HepG2 (cell line): Measurements from ENCODE around the gene ZCCHC24. TPM values are rescaled to one million over a fixed set of nuclear protein-coding genes. Genes with fewer than 3 reads are reported as not detected.

Experiments used
- GLI4 ChIP-seq: sonication (generic); formaldehyde crosslinking; IDR thresholded peaks from 2 replicates; pipeline ENCODE4 v1.5.1; 2020; ENCODE audit warnings: missing genetic modification reagents, mild to moderate bottlenecking, moderate library complexity, borderline replicate concordance
- KAT8 ChIP-seq: IDR thresholded peaks from 2 replicates; pipeline ENCODE4 v1.6.1; 2016; ENCODE audit warnings: missing genetic modification reagents, missing compliant biosample characterization
- KDM5B ChIP-seq: sonication (generic); formaldehyde crosslinking; IDR thresholded peaks from 2 replicates; pipeline ENCODE4 v1.4.0; 2020; ENCODE audit warnings: missing genetic modification reagents, mild to moderate bottlenecking, borderline replicate concordance
- LCORL ChIP-seq, 2 experiments: fragments of 450-650 bp in 1 of 2; sonication (generic) in 1 of 2; formaldehyde crosslinking in 1 of 2; IDR thresholded peaks; 2 replicates each; pipeline versions ENCODE4 v1.5.0 to v1.6.1; 2017 to 2020; ENCODE audit warnings: antibody characterized with exemption in 1 of 2, missing genetic modification reagents in 1 of 2
- MEF2D ChIP-seq: sonication (generic); formaldehyde crosslinking; IDR thresholded peaks from 2 replicates; pipeline ENCODE4 v1.5.1; 2020; ENCODE audit warnings: mild to moderate bottlenecking, missing genetic modification reagents
- MXI1 ChIP-seq: IDR thresholded peaks from 3 replicates; pipeline ENCODE4 v1.6.1; 2012; ENCODE audit warnings: low read depth, low read length, inconsistent platforms, borderline replicate concordance
- POLR2A ChIP-seq, 2 experiments: IDR thresholded peaks; 2 replicates each; pipeline ENCODE4 v1.6.1; 2011; ENCODE audit warnings: low read depth in 2 of 2, low read length in 2 of 2, mild to moderate bottlenecking in 1 of 2, moderate library complexity in 1 of 2; ENCODE audit not compliant: insufficient read depth in 1 of 2
- SUZ12 ChIP-seq: fragments of 150-350 bp; IDR thresholded peaks from 2 replicates; pipeline ENCODE4 v1.6.1; 2014; ENCODE audit warnings: low read depth, low read length
- TBP ChIP-seq: sonication (generic); formaldehyde crosslinking; IDR thresholded peaks from 2 replicates; pipeline ENCODE4 v1.5.0; 2020; ENCODE audit warnings: missing genetic modification reagents
- ZNF138 ChIP-seq: sonication (generic); formaldehyde crosslinking; IDR thresholded peaks from 2 replicates; pipeline ENCODE4 v1.5.0; 2020; ENCODE audit warnings: mild to moderate bottlenecking, low read depth, missing genetic modification reagents
- ZNF333 ChIP-seq: sonication (generic); formaldehyde crosslinking; IDR thresholded peaks from 2 replicates; pipeline ENCODE4 v1.4.0; 2020; ENCODE audit warnings: mild to moderate bottlenecking, missing genetic modification reagents, borderline replicate concordance
- ZNF441 ChIP-seq: sonication (generic); formaldehyde crosslinking; IDR thresholded peaks from 2 replicates; pipeline ENCODE4 v1.7.0; 2021; ENCODE audit warnings: missing genetic modification reagents, borderline replicate concordance
- ZNF549 ChIP-seq: sonication (generic); formaldehyde crosslinking; IDR thresholded peaks from 2 replicates; pipeline ENCODE4 v1.5.0; 2020; ENCODE audit warnings: missing genetic modification reagents
- ZNF891 ChIP-seq: sonication (generic); formaldehyde crosslinking; IDR thresholded peaks from 2 replicates; pipeline ENCODE4 v1.5.0; 2020; ENCODE audit warnings: mild to moderate bottlenecking, missing genetic modification reagents
- polyA plus RNA-seq, 8 experiments: library from polyadenylated mRNA; depleted of rRNA in 3 of 8; stranded (reverse) in 7 of 8; unstranded in 1 of 8; fragments of >200 nt; fragmentation: Illumina TruSeq in 4 of 8; extraction: Trizol in 4 of 8; gene quantifications; 2 replicates each; pipeline versions ENCODE4 v1.2.1 to v1.2.3, GENCODE V29; 2011 to 2016; ENCODE audit warnings: low read depth in 4 of 8, missing spikeins in 1 of 8, mixed read lengths in 1 of 8; ENCODE audit not compliant: insufficient read depth in 1 of 8
- total RNA-seq, 5 experiments: library from RNA; depleted of rRNA; stranded (reverse); fragments of >200 nt; fragmentation: Illumina TruSeq; extraction: Trizol; gene quantifications; 2 replicates each; pipeline ENCODE4 v1.2.3, GENCODE V29; 2016; ENCODE audit warnings: low read depth in 1 of 5
- TF ChIP-seq, protein P1 (sequence below): sonication (generic); formaldehyde crosslinking; IDR thresholded peaks from 2 replicates; pipeline ENCODE4 v1.9.0; 2022; ENCODE audit warnings: missing genetic modification reagents, mild to moderate bottlenecking, borderline replicate concordance
- TF ChIP-seq, protein P2 (sequence below): sonication (generic); formaldehyde crosslinking; IDR thresholded peaks from 2 replicates; pipeline ENCODE4 v1.5.1; 2020; ENCODE audit warnings: missing genetic modification reagents, mild to moderate bottlenecking, borderline replicate concordance
- TF ChIP-seq, protein P3 (sequence below): sonication (generic); formaldehyde crosslinking; IDR thresholded peaks from 2 replicates; pipeline ENCODE4 v1.4.0; 2020; ENCODE audit warnings: mild to moderate bottlenecking, missing genetic modification reagents, borderline replicate concordance
- TF ChIP-seq, protein P4 (sequence below): IDR thresholded peaks from 2 replicates; pipeline ENCODE4 v1.6.1; 2012; ENCODE audit warnings: low read length, improper control_type of control experiment

The ZCCHC24 gene
- total and polyA plus RNA-seq, 2 of the 13 experiments (the other 11 are each of a cell fraction or from before 2014, with no cell fraction given), result 3.1 to 7.9 TPM

DNA sequence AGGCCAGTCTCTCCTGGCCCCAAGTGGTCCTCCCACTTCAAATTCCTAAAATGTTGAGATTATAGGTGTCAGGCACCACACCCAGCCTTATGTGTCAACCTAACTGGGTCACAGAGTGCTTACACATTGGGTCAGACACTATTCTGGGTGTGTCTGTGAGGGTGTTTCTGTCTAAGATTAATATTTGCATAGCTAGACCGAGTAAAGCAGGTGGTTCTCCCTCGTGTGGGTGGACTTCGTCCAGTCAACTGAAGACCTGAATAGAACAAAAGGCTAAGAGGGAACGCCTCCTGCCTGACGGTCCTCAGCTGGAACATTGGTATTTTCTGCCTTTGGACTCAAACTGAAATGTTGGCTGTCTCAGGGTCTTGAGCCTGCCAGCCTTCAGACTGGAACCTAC lies 86.6 kb downstream of the ZCCHC24 start (continued):
- TF ChIP-seq, protein P1, sequence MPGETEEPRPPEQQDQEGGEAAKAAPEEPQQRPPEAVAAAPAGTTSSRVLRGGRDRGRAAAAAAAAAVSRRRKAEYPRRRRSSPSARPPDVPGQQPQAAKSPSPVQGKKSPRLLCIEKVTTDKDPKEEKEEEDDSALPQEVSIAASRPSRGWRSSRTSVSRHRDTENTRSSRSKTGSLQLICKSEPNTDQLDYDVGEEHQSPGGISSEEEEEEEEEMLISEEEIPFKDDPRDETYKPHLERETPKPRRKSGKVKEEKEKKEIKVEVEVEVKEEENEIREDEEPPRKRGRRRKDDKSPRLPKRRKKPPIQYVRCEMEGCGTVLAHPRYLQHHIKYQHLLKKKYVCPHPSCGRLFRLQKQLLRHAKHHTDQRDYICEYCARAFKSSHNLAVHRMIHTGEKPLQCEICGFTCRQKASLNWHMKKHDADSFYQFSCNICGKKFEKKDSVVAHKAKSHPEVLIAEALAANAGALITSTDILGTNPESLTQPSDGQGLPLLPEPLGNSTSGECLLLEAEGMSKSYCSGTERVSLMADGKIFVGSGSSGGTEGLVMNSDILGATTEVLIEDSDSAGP (CRISPR knock-in tag), result no peak
- no peak for TF ChIP-seq ZNF441
- TF ChIP-seq, protein P2, sequence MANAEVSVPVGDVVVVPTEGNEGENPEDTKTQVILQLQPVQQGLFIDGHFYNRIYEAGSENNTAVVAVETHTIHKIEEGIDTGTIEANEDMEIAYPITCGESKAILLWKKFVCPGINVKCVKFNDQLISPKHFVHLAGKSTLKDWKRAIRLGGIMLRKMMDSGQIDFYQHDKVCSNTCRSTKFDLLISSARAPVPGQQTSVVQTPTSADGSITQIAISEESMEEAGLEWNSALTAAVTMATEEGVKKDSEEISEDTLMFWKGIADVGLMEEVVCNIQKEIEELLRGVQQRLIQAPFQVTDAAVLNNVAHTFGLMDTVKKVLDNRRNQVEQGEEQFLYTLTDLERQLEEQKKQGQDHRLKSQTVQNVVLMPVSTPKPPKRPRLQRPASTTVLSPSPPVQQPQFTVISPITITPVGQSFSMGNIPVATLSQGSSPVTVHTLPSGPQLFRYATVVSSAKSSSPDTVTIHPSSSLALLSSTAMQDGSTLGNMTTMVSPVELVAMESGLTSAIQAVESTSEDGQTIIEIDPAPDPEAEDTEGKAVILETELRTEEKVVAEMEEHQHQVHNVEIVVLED, result no peak
- no peak for TF ChIP-seq MEF2D (CRISPR knock-in tag)
- TF ChIP-seq SUZ12, result no peak
- no peak for TF ChIP-seq KDM5B
- no peak for TF ChIP-seq MXI1
- TF ChIP-seq LCORL (IDR thresholded peaks at IDR 0.05), result no peak
- TF ChIP-seq LCORL (CRISPR knock-in tag; IDR thresholded peaks at IDR 0.05), result no peak
- TF ChIP-seq, protein P3, sequence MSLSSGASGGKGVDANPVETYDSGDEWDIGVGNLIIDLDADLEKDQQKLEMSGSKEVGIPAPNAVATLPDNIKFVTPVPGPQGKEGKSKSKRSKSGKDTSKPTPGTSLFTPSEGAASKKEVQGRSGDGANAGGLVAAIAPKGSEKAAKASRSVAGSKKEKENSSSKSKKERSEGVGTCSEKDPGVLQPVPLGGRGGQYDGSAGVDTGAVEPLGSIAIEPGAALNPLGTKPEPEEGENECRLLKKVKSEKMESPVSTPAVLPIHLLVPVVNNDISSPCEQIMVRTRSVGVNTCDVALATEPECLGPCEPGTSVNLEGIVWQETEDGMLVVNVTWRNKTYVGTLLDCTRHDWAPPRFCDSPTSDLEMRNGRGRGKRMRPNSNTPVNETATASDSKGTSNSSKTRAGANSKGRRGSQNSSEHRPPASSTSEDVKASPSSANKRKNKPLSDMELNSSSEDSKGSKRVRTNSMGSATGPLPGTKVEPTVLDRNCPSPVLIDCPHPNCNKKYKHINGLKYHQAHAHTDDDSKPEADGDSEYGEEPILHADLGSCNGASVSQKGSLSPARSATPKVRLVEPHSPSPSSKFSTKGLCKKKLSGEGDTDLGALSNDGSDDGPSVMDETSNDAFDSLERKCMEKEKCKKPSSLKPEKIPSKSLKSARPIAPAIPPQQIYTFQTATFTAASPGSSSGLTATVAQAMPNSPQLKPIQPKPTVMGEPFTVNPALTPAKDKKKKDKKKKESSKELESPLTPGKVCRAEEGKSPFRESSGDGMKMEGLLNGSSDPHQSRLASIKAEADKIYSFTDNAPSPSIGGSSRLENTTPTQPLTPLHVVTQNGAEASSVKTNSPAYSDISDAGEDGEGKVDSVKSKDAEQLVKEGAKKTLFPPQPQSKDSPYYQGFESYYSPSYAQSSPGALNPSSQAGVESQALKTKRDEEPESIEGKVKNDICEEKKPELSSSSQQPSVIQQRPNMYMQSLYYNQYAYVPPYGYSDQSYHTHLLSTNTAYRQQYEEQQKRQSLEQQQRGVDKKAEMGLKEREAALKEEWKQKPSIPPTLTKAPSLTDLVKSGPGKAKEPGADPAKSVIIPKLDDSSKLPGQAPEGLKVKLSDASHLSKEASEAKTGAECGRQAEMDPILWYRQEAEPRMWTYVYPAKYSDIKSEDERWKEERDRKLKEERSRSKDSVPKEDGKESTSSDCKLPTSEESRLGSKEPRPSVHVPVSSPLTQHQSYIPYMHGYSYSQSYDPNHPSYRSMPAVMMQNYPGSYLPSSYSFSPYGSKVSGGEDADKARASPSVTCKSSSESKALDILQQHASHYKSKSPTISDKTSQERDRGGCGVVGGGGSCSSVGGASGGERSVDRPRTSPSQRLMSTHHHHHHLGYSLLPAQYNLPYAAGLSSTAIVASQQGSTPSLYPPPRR (CRISPR knock-in tag), result no peak
- TF ChIP-seq ZNF891 (CRISPR knock-in tag), result no peak
- TF ChIP-seq, protein P4, sequence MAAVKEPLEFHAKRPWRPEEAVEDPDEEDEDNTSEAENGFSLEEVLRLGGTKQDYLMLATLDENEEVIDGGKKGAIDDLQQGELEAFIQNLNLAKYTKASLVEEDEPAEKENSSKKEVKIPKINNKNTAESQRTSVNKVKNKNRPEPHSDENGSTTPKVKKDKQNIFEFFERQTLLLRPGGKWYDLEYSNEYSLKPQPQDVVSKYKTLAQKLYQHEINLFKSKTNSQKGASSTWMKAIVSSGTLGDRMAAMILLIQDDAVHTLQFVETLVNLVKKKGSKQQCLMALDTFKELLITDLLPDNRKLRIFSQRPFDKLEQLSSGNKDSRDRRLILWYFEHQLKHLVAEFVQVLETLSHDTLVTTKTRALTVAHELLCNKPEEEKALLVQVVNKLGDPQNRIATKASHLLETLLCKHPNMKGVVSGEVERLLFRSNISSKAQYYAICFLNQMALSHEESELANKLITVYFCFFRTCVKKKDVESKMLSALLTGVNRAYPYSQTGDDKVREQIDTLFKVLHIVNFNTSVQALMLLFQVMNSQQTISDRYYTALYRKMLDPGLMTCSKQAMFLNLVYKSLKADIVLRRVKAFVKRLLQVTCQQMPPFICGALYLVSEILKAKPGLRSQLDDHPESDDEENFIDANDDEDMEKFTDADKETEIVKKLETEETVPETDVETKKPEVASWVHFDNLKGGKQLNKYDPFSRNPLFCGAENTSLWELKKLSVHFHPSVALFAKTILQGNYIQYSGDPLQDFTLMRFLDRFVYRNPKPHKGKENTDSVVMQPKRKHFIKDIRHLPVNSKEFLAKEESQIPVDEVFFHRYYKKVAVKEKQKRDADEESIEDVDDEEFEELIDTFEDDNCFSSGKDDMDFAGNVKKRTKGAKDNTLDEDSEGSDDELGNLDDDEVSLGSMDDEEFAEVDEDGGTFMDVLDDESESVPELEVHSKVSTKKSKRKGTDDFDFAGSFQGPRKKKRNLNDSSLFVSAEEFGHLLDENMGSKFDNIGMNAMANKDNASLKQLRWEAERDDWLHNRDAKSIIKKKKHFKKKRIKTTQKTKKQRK, result no peak
- 0 out of 2 replicates have a peak, but pooled peaks have one; percentile 22 for TF ChIP-seq KAT8
- no peak for TF ChIP-seq GLI4 (CRISPR knock-in tag)
- TF ChIP-seq TBP (CRISPR knock-in tag), result no peak
- no peak for TF ChIP-seq ZNF333 (CRISPR knock-in tag)
- TF ChIP-seq ZNF549 (CRISPR knock-in tag), result no peak
- TF ChIP-seq POLR2A (IDR thresholded peaks at IDR 0.05; ENCODE audit: insufficient read depth in 1 of 2, low read depth in 2 of 2, low read length in 2 of 2), result no peak
- TF ChIP-seq ZNF138 (CRISPR knock-in tag), result no peak
